GM18873 (cell line): ENCODE measurements around the gene RNGTT.
A peak's percentile ranks its signal among the peaks of the same experiment; 100 is the strongest.
"Not testable (repeated sequence)": the region's sequence is repeated elsewhere in the genome, so short reads cannot be mapped to it uniquely, and the experiment has no call there.

ENCODE experiments used
- ATAC-seq: cut with Tn5 transposase; IDR thresholded peaks from one replicate; pipeline ENCODE4 v1.9.1; 2021; ENCODE audit warnings: mild to moderate bottlenecking, moderate library complexity, moderate number of reproducible peaks; ENCODE audit not compliant: unreplicated experiment, low FRiP score

RNGTT gene

DNA sequence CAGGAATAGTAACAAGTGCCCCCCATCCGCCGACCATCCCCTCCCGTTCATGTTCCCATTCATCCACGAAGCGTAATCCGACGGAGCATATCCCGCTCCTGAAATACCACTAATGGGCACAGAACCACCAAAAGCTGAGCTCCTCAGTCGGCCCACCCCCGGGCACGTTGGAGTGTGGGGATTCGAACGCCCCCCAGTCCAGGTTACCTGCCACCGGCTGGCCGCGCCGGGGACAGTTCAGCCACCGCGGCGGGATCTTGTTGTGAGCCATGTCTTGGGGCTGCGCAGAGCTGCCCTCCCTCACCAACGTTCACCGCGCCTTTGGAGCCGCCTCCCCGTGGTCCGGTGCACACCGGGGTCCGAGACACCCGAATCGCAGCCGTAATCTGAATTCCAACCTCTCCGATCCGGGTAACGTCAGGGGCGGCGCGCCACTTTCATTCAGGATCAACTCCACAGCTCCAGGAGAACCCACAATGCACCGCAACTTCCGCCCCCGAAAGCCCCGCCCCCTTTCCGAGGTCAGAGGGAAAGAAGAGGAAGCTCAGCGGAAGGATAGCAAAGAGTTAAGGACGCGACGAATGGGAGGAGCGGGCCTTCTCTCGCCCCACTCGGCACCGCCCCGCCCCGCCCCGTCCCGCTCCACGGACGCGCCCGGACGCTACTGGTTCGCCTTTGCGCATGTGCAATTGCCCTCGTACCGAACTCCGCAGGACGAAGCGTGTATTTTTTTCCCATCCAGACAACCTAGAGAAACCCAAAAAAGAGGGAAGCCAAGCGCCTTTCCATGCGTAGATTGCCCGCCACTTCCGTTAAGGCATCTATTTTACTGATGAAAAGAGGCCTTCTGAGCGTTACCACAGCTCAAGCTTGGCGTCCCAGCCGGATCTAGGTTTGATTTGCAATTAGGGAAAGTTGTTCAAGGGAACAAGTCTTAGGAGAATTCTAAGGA is at the start of gene RNGTT:
Gene RNGTT, minus strand, starts transcription at position 480 of the 952 bp plus-strand sequence. Its CDS starts 209 bp downstream, at position 271.
- peak; percentile 90 for ATAC-seq

GRCh38 chr6:89011436-89011835 is 48.0 kb upstream of the RNGTT start:
- ATAC-seq, result no peak

- ATAC-seq, result no peak
Measured at GRCh38 chr6:89010825-89011224, 47.4 kb upstream of the RNGTT start.

GRCh38 chr6:89009624-89010059 is 46.2 kb upstream of the RNGTT start:
- no peak for ATAC-seq

DNA sequence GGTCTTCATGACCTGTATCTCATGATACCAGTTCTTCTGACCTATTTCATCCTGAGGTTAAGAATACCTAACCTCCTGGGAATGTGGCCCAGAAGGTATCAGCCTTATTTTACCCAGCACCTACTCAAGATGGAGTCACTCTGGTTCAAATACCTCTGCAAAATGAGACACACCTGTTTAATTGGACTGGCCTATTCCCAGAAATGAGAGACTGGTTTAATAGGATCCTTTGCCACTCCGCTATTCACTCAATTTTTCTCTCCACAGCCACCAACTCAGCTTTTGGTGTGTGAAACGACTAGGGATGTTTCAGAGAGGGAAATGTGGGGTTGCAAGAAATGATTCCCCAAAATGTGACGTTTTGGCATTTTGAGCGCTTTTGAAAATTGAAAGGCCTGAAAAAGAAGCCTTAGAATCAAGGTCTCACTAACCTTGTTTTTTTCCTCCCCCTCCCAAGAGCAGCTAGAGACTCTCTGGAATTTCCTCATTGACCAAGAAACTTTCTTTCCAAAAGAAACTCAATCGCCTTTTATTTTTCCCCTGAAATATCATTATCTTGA is 45.5 kb upstream of the RNGTT start:
- ATAC-seq, result no peak

DNA sequence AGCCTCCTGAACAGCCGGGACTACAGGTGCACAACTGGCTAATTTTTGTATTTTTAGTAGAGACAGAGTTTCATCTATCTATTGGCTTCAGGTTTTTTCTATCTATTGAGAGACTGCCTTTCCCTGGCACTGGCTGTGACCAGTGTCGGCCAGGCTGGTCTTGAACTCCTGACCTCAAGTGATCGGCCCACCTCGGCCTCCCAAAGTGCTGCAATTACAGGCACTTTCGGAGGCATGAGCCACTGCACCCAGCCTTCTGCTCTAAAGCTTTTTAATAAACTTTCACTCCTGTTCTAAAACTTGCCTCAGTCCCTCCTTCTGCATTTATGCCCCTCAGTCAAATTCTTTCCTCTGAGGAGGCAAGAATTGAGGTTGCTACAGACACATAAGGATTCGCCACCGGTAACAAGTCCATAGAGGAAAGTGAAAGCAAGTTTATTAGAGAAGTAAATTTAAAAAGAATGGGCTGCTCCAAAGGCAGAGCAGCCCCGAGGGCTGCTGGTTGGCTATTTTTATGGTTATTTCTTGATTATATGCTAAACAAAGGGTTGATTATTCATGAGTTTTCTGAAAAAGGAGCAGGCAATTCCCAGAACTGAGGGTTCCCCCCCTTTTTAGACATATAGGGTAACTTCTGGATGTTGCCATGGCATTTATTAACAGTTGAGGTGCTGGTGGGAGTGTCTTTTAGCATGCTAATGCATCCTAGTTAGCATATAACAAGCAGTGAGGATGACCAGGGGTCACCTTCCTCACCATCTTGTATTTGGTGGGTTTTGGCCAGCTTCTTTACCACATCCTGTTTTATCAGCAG is 44.8 kb upstream of the RNGTT start:
- ATAC-seq, result no peak

- no peak for ATAC-seq
Measured at GRCh38 chr6:89007209-89008000, 44.0 kb upstream of the RNGTT start.

DNA sequence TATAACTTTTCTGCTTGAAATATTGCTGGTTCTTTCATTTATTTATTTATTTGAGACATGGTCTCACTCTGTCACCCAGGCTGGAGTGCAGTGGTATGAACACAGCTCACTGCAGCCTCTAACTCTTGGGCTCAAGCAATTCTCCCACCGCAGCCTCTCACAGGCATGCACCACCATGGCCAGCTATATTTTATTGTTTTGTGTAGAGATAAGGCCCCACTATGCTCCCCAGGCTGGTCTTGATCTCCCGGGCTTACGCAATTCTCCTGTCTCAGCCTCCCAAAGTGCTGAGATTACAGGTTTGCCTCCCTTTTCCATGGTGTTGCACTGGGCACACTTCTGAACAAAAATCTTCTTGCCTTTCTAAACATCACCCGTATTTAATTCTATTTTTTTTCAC is 39.1 kb upstream of the RNGTT start:
- no peak for ATAC-seq

GRCh38 chr6:88997327-88997726 is 33.9 kb upstream of the RNGTT start:
- ATAC-seq, result no peak

DNA sequence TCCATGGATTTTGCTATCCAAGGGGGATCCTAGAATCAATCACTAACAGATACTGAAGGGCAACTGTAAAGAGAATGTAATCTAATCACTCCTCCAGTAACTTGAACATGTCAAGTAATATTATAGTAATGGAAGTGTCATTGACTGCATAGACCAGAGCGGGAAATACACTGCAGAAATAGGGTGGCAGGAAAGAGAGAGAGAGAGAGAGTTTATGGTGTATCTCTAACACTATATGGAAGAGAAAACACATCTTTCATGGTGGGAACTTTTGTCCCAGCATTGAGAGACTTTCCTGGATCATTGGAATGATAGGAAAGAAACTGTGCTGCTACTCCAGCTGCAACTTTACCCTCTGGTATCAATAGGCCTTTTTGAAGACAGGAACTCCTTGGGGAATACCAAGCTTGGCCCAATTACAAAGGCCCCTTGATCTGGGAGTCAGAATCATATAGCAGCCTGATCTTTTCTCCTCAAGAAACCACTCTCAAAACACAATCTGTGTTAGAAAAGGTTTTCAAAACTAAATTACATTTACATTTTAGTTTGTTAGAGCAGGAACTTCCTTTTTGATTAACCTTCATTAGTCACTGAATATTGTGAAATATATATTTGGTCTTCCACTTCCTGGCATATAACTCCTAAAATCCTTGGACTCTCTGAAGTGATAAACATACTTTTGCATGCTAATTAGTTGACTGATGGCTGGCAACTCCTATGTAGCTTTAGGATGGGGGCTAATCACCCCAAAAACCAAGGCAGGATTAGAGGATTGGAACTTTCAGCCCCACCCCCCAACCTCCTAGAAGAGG is 29.5 kb upstream of the RNGTT start:
- no peak for ATAC-seq

DNA sequence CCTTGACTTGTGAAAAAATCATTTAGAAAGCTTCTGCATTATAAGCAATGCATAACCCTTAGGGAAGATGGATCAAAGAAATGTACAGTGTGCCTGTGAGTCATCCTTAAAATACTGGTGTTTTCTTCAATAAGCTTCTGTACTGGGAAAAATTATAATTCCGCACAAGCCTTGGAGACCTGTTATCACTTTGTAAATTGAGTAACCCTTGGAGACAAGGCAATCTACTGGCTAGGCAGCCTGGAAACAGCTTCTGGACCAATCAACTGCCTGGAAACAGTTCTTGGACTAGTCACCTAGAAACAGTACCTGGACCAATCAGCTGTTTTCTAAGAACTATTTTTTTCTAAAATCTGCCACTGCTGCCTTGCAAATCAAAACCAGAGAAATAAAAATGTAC is 25.8 kb upstream of the RNGTT start:
- no peak for ATAC-seq

DNA sequence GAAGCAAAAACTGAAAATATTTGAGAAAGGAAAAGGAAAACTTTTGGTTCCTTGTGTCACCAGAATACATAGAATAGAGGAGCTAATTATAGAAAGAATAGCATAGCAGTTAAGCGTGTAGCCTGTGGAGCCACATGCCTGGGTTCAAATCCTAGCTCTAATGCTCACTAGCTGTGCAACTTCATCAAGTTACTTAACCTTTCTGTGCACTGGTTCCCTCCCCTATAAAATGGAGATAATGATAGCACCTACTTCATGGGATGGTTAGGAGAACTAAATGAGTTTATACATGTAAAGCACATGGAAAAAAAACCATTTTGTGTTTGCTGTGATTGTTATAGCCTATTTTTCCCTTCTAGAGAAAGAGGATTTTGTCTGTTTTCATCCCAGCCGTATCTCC is 24.5 kb upstream of the RNGTT start:
- no peak for ATAC-seq

DNA sequence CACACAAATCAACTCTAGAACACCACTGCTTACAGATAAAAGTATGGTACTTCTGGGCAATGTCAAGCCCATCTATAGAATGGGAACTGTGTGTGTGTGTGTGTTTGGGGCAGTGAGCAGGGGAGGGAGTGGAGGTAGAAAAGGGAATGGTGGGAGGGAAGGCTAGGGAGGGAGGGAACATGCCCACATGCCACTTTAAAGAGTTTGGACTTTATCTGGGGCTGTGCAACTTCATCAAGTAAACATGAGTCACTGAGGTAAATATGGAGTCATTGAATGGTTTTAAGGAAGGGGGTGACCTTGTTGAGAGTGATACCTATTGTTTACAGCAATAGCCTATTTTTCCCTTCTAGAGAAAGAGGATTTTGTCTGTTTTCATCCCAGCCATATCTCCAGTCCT is 22.5 kb upstream of the RNGTT start:
- no peak for ATAC-seq

DNA sequence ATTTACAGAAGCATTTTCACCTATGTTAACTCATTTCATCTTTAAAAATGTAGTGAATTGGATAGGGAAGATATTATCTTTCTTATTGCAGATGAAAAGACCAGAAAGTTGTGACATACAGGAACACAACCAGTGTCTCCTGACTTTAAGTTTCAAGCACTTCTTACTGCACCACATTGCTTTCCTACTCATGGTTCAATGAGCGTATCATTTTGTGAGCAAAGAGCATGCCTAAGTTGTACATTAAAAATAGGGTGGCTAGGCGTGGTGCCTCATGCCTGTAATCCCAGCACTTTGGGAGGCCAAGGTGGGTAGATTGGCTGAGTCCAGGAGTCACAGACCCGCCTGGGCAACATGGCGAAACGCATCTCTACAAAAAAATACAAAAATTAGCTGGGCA is 21.2 kb upstream of the RNGTT start:
- ATAC-seq, result no peak

DNA sequence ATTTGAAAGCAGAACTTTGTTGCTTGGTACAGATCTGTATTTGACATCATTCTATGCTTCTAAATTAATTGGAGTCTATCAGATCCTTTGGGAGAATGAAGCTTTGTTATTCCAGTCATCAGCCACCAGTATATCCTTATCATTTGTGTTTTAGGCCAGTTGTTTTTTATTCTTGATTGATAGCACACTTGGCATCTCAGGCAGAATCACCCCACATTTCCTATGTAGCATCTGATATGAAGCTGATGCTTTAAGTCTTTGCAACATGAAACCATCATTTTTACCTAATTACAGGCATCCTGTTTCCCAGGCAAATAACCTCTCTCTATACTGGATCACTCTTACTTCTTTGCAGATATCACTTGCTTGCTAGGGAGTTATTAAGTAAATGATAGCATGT is 20.7 kb upstream of the RNGTT start:
- ATAC-seq, result no peak

DNA sequence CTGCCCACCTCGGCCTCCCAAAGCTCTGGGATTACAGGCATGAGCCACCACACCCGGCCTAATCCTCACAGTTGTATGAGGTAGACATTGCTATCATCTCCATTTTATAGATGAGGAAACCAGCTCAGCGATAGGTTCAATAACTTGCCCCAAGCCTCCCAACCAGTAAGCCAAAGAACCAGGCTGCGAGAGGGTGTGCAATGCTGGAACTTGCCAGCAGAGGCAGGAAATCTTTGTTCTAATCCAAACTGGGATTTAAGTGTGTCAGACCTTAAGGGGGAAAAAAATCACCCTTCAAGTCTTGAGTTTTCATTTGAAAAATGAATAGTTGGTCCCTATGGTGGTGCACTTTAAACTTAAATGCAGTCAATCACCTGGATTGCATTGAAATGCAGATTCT is 20.1 kb upstream of the RNGTT start:
- no peak for ATAC-seq

- ATAC-seq, result not testable (repeated sequence)
Measured at GRCh38 chr6:88983129-88983528, 19.7 kb upstream of the RNGTT start.

- ATAC-seq, result peak; percentile 53
Measured at GRCh38 chr6:88982720-88983119, 19.3 kb upstream of the RNGTT start.

DNA sequence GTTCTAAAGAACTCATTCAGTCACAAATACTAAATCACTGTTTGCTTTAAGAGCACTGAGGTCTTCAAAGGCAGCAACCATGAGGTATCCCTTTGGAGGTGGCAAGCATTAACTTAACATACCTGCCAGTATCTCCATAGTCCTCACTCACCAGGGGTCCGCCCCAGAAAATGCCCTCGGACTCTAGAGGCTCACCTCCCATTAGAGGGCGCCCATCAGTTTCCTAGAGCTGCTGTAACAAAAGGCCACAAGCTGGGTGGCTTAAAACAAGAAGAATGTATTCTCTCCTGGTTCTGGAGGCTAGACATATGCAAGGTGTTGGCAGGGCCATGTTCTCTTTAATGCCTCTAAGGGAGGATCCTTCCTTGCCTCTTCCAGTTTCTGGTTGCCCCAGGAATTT is 12.0 kb upstream of the RNGTT start:
- no peak for ATAC-seq
